ENCODE data around the gene SPG11. TPM values are rescaled to one million over a fixed set of nuclear protein-coding genes. Genes with fewer than 3 reads are reported as not detected.

The SPG11 gene
- total and polyA plus RNA-seq, 9 of the 15 experiments (the other 6 are each of a cell fraction or from before 2014, with no cell fraction given) = 23.3 to 71.2 (median 45.6) TPM

DNA sequence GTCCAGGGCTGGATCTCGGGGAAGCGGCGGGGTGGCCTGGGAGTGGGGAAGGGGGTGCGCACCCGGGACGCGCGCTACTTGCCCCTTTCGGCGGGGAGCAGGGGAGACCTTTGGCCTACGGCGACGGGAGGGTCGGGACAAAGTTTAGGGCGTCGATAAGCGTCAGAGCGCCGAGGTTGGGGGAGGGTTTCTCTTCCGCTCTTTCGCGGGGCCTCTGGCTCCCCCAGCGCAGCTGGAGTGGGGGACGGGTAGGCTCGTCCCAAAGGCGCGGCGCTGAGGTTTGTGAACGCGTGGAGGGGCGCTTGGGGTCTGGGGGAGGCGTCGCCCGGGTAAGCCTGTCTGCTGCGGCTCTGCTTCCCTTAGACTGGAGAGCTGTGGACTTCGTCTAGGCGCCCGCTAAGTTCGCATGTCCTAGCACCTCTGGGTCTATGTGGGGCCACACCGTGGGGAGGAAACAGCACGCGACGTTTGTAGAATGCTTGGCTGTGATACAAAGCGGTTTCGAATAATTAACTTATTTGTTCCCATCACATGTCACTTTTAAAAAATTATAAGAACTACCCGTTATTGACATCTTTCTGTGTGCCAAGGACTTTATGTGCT, 48.4 kb upstream of the SPG11 start (continued):
- TF ChIP-seq, protein P1, sequence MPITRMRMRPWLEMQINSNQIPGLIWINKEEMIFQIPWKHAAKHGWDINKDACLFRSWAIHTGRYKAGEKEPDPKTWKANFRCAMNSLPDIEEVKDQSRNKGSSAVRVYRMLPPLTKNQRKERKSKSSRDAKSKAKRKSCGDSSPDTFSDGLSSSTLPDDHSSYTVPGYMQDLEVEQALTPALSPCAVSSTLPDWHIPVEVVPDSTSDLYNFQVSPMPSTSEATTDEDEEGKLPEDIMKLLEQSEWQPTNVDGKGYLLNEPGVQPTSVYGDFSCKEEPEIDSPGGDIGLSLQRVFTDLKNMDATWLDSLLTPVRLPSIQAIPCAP (CRISPR knock-in tag; IDR thresholded peaks at IDR 0.05; ENCODE audit: borderline replicate concordance) = no peak
- no peak for TF ChIP-seq CTBP1 (IDR thresholded peaks at IDR 0.05; ENCODE audit: borderline replicate concordance)
- no peak for TF ChIP-seq CREB1 (IDR thresholded peaks at IDR 0.05)
- no peak for TF ChIP-seq CREB1 (CRISPR knock-in tag; IDR thresholded peaks at IDR 0.05)
- no peak for TF ChIP-seq PURB (CRISPR knock-in tag; IDR thresholded peaks at IDR 0.05; ENCODE audit: low read depth)
- TF ChIP-seq, protein P2, sequence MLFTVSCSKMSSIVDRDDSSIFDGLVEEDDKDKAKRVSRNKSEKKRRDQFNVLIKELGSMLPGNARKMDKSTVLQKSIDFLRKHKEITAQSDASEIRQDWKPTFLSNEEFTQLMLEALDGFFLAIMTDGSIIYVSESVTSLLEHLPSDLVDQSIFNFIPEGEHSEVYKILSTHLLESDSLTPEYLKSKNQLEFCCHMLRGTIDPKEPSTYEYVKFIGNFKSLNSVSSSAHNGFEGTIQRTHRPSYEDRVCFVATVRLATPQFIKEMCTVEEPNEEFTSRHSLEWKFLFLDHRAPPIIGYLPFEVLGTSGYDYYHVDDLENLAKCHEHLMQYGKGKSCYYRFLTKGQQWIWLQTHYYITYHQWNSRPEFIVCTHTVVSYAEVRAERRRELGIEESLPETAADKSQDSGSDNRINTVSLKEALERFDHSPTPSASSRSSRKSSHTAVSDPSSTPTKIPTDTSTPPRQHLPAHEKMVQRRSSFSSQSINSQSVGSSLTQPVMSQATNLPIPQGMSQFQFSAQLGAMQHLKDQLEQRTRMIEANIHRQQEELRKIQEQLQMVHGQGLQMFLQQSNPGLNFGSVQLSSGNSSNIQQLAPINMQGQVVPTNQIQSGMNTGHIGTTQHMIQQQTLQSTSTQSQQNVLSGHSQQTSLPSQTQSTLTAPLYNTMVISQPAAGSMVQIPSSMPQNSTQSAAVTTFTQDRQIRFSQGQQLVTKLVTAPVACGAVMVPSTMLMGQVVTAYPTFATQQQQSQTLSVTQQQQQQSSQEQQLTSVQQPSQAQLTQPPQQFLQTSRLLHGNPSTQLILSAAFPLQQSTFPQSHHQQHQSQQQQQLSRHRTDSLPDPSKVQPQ (CRISPR knock-in tag; IDR thresholded peaks at IDR 0.05; ENCODE audit: borderline replicate concordance) = no peak
- TF ChIP-seq CHD4 (IDR thresholded peaks at IDR 0.05; ENCODE audit: insufficient read depth, insufficient replicate concordance, low read depth, low read length, poor library complexity, severe bottlenecking) = no peak
- TF ChIP-seq, protein P3, sequence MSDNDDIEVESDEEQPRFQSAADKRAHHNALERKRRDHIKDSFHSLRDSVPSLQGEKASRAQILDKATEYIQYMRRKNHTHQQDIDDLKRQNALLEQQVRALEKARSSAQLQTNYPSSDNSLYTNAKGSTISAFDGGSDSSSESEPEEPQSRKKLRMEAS (CRISPR knock-in tag; IDR thresholded peaks at IDR 0.05) = peak; percentile 24; the same call in 1 of the 2 replicates
- TF ChIP-seq, protein P4, sequence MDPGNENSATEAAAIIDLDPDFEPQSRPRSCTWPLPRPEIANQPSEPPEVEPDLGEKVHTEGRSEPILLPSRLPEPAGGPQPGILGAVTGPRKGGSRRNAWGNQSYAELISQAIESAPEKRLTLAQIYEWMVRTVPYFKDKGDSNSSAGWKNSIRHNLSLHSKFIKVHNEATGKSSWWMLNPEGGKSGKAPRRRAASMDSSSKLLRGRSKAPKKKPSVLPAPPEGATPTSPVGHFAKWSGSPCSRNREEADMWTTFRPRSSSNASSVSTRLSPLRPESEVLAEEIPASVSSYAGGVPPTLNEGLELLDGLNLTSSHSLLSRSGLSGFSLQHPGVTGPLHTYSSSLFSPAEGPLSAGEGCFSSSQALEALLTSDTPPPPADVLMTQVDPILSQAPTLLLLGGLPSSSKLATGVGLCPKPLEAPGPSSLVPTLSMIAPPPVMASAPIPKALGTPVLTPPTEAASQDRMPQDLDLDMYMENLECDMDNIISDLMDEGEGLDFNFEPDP (CRISPR knock-in tag; IDR thresholded peaks at IDR 0.05) = no peak
- TF ChIP-seq EZH2 (IDR thresholded peaks at IDR 0.05; ENCODE audit: borderline replicate concordance, low read depth, low read length) = no peak
- TF ChIP-seq POLR2AphosphoS5 (IDR thresholded peaks at IDR 0.05; ENCODE audit: control insufficient read depth, insufficient read depth, low read depth, low read length) = no peak
- TF ChIP-seq, protein P5, sequence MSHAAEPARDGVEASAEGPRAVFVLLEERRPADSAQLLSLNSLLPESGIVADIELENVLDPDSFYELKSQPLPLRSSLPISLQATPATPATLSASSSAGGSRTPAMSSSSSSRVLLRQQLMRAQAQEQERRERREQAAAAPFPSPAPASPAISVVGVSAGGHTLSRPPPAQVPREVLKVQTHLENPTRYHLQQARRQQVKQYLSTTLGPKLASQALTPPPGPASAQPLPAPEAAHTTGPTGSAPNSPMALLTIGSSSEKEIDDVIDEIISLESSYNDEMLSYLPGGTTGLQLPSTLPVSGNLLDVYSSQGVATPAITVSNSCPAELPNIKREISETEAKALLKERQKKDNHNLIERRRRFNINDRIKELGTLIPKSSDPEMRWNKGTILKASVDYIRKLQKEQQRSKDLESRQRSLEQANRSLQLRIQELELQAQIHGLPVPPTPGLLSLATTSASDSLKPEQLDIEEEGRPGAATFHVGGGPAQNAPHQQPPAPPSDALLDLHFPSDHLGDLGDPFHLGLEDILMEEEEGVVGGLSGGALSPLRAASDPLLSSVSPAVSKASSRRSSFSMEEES (CRISPR knock-in tag; IDR thresholded peaks at IDR 0.05) = no peak
- TF ChIP-seq, protein P6, sequence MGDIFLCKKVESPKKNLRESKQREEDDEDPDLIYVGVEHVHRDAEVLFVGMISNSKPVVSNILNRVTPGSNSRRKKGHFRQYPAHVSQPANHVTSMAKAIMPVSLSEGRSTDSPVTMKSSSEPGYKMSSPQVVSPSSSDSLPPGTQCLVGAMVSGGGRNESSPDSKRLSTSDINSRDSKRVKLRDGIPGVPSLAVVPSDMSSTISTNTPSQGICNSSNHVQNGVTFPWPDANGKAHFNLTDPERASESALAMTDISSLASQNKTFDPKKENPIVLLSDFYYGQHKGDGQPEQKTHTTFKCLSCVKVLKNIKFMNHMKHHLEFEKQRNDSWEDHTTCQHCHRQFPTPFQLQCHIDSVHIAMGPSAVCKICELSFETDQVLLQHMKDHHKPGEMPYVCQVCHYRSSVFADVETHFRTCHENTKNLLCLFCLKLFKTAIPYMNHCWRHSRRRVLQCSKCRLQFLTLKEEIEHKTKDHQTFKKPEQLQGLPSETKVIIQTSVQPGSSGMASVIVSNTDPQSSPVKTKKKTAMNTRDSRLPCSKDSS (IDR thresholded peaks at IDR 0.05; ENCODE audit: low read depth, partially characterized antibody) = no peak
- no peak for TF ChIP-seq TCFL5 (CRISPR knock-in tag; conservative IDR thresholded peaks at IDR 0.05)
- no peak for TF ChIP-seq MAFG (tag; conservative IDR thresholded peaks at IDR 0.05)
- TF ChIP-seq DMBX1 (CRISPR knock-in tag; IDR thresholded peaks at IDR 0.05; ENCODE audit: borderline replicate concordance) = 0 out of 2 replicates have a peak, but pooled peaks have one; percentile 36
- TF ChIP-seq ETV5 (CRISPR knock-in tag; IDR thresholded peaks at IDR 0.05; ENCODE audit: low read depth) = peak; percentile 76; the same call in 1 of the 2 replicates
- TF ChIP-seq CBX2 (IDR thresholded peaks at IDR 0.05; ENCODE audit: insufficient read depth, low read length, poor library complexity, severe bottlenecking) = no peak

Measured in K562 (cell line).